Dermis microvascular lymphatic vessel endothelial cell (primary cell): ENCODE results near the gene MRPS26. TPM values are rescaled to one million over a fixed set of nuclear protein-coding genes. Genes with fewer than 3 reads are reported as not detected.
"Not testable (repeated sequence)": the region's sequence is repeated elsewhere in the genome, so short reads cannot be mapped to it uniquely, and the experiment has no call there.

Experiments used
- DNase-seq, 2 donors: peaks; one replicate each; pipeline versions ENCODE4 v3.0.0 to v3.0.0-alpha.2; 2010; ENCODE audit warnings: low read depth in 2 of 2
- total RNA-seq: library from RNA; depleted of rRNA; stranded (reverse); fragments of >200 nt; gene quantifications from 2 replicates; pipeline ENCODE4 v1.2.1, GENCODE V29; 2014

MRPS26 gene
- total RNA-seq, 1 donor from 2014 or later = 32.7 TPM

- DNase-seq = no peak
These were observed 26.8 kb downstream of the MRPS26 start for GRCh38 chr20:3072530-3073250.

- DNase-seq = not testable (repeated sequence)
These were observed 27.4 kb downstream of the MRPS26 start for GRCh38 chr20:3073251-3073643.

- DNase-seq = no peak
These were observed 29.0 kb downstream of the MRPS26 start for GRCh38 chr20:3074812-3075211.

- not testable (repeated sequence) for DNase-seq
These were observed 29.5 kb downstream of the MRPS26 start for GRCh38 chr20:3075315-3075714.

GRCh38 chr20:3077618-3078134, 31.8 kb downstream of the MRPS26 start:
- no peak for DNase-seq

- DNase-seq = peak in 1 of 2 donors; percentile 31
These were observed 35.1 kb downstream of the MRPS26 start for GRCh38 chr20:3080939-3081388.

GRCh38 chr20:3081641-3082040, 35.8 kb downstream of the MRPS26 start:
- no peak for DNase-seq

- DNase-seq = no peak
These were observed 36.6 kb downstream of the MRPS26 start for GRCh38 chr20:3082306-3082951.

- DNase-seq = no peak
These were observed 37.4 kb downstream of the MRPS26 start for GRCh38 chr20:3082955-3083952.

GRCh38 chr20:3084283-3084985, 38.6 kb downstream of the MRPS26 start, which contains the start of gene AVP:
AVP (minus strand) TSS chr20:3084724; CDS start chr20:3084674, 50 bp downstream.
- no peak for DNase-seq

GRCh38 chr20:3084986-3085360, 39.1 kb downstream of the MRPS26 start:
- DNase-seq = no peak

- DNase-seq = no peak
These were observed 39.8 kb downstream of the MRPS26 start for GRCh38 chr20:3085571-3086072.

- DNase-seq = no peak
These were observed 42.2 kb downstream of the MRPS26 start for GRCh38 chr20:3088031-3088430.

- DNase-seq = no peak
These were observed 44.7 kb downstream of the MRPS26 start for GRCh38 chr20:3090565-3090964.

GRCh38 chr20:3092611-3093379, 46.9 kb downstream of the MRPS26 start:
- DNase-seq = peak in 1 of 2 donors; percentile 23

GRCh38 chr20:3093861-3094361, 48.1 kb downstream of the MRPS26 start:
- DNase-seq = peak in 1 of 2 donors; percentile 74

- no peak for DNase-seq
These were observed 49.2 kb downstream of the MRPS26 start for GRCh38 chr20:3094848-3095629.
